GM12891 (cell line): ENCODE results near the gene KRTAP12-3.
"Not testable (repeated sequence)": the region's sequence is repeated elsewhere in the genome, so short reads cannot be mapped to it uniquely, and the experiment has no call there.

Experiments
- DNase-seq: peaks from one replicate; pipeline ENCODE4 v3.0.0; 2011; ENCODE audit warnings: low spot score; ENCODE audit not compliant: insufficient read length
- FAIRE-seq: peaks from 2 replicates; lab custom pipeline; 2011; peaks lifted over from hg19 to GRCh38; lab: Jason Lieb, UNC
- PAX5 ChIP-seq: IDR thresholded peaks from 2 replicates; pipeline ENCODE4 v1.6.1; 2011; ENCODE audit warnings: low read length, moderate library complexity, mild to moderate bottlenecking; ENCODE audit not compliant: insufficient read depth, severe bottlenecking
- POLR2A ChIP-seq: IDR thresholded peaks from 2 replicates; pipeline ENCODE4 v1.6.1; 2011; ENCODE audit warnings: low read depth, low read length, control low read depth
- POLR2AphosphoS5 ChIP-seq: IDR thresholded peaks from 2 replicates; pipeline ENCODE4 v1.6.1; 2011; ENCODE audit warnings: low read depth, low read length, control low read depth
- POU2F2 ChIP-seq: IDR thresholded peaks from 2 replicates; pipeline ENCODE4 v1.6.1; 2011; ENCODE audit warnings: low read depth, mild to moderate bottlenecking, control low read depth, low read length, moderate library complexity
- SPI1 ChIP-seq: IDR thresholded peaks from 2 replicates; pipeline ENCODE4 v1.6.1; 2011; ENCODE audit warnings: low read depth, low read length, control low read depth
- TAF1 ChIP-seq: IDR thresholded peaks from 2 replicates; pipeline ENCODE4 v1.6.1; 2011; ENCODE audit warnings: low read depth, low read length, control low read depth

Gene KRTAP12-3

DNA sequence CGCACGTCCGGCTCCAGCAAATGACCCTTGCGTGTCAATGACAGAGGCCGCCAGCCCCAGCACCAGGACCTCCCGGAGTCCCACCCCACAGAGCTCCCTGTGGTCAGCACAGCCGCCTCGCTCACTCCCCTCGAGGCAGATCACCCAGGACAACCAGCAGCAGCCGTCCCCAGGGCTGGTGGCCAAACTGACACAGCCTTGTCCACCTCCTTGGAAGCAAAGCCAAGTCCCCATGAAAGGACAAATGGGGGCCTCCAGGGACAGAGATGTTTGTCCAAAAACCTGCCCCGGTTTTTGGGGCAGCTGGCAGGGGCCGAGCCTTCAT is 18.4 kb upstream of the KRTAP12-3 start:
- FAIRE-seq (no peak), DNase-seq (no peak)
- TF ChIP-seq PAX5 (no peak), POLR2A (no peak), POLR2AphosphoS5 (no peak), SPI1 (no peak)

DNA sequence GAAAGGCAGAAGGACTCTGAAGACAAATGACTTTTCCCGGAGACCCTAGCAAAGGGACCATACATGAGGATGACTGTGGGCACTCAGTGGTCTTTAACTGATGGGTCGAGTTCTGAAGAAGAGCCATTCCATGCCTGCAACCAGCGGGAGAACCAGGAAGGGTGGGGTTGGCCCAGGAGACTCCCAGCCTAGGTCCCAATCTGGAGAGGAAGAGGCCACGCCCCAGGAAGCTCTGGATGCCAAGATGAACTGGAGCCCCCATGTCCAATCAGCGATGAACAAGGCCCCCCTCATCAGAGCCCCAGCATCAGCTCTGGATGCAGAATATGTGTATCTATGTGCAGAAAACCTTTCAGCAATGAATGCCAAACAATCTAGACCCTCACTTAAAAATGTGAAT is 17.0 kb upstream of the KRTAP12-3 start:
- no peak for FAIRE-seq
- DNase-seq: no peak
- TF ChIP-seq POU2F2 (no peak), SPI1 (no peak), TAF1 (no peak), POLR2A (no peak), POLR2AphosphoS5 (no peak), PAX5 (no peak)

DNA sequence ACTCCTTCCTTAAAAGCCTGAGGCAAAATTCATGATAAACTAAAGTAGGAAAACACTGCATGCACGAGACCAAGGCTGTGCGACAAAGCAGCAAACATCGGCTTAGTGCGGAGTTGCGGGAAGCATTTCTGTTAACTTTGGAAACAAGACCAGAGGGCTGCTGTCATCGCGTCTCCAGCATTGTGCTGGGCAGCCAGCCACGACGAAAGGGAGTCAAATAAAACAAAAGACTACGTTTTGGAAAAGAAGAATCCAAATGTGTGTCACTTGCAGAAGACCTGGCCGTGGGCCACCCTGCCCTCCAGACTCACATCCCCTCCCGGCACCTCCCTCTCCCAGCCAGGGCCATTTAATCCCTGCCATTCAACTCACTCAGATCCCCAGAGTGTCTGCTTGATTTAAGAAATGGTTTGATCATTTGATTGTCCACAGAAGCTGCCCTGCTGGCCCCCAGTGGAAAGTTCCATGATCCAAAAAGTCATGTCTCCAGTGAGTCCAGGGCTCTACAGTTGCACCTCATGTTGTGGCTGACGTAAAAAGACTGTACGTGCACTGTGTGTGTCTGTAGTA is 13.9 kb upstream of the KRTAP12-3 start:
- FAIRE-seq (no peak), DNase-seq (no peak)
- TF ChIP-seq PAX5 (no peak), POU2F2 (no peak), SPI1 (no peak), POLR2A (no peak), TAF1 (no peak), POLR2AphosphoS5 (no peak)

- FAIRE-seq (no peak), DNase-seq (no peak)
- TF ChIP-seq PAX5 (no peak), POLR2A (no peak), TAF1 (no peak), POU2F2 (no peak), POLR2AphosphoS5 (no peak), SPI1 (no peak)
These were observed 12.9 kb upstream of the KRTAP12-3 start for GRCh38 chr21:44644878-44645277.

GRCh38 chr21:44646366-44647221 is 11.1 kb upstream of the KRTAP12-3 start, which contains the start of gene KRTAP10-11:
Gene KRTAP10-11 (plus strand): TSS chr21:44646414. CDS start chr21:44646459, 45 bp downstream.
- DNase-seq, FAIRE-seq: not testable (repeated sequence)

DNA sequence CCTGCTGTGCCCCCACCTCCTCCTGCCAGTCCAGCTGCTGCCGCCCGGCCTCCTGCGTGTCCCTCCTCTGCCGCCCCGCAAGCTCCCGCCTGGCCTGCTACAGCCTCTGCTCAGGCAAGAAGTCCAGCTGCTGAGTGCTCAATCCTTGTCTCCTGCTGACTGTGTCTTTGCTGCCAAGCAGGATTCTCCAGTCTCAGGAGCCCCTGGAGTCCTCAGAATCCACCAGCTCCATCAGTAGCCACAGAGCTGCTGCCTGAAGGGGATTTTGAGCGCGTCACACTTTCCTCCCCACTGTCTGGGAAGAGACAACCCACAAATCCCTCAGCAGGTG is 10.5 kb upstream of the KRTAP12-3 start:
- FAIRE-seq (no peak), DNase-seq (no peak)
- TF ChIP-seq SPI1 (no peak), POU2F2 (no peak), TAF1 (no peak), PAX5 (no peak), POLR2A (no peak), POLR2AphosphoS5 (no peak)

GRCh38 chr21:44648557-44649311 is 9.0 kb upstream of the KRTAP12-3 start:
- TF ChIP-seq POU2F2: no peak
- no peak for TF ChIP-seq POLR2A
- no peak for TF ChIP-seq TAF1
- no peak for TF ChIP-seq SPI1
- TF ChIP-seq PAX5: no peak
- TF ChIP-seq POLR2AphosphoS5: no peak
- DNase-seq (no peak), FAIRE-seq (no peak)

GRCh38 chr21:44649521-44650100 is 8.1 kb upstream of the KRTAP12-3 start:
- TF ChIP-seq SPI1 (no peak), POLR2A (no peak), TAF1 (no peak), POU2F2 (no peak), POLR2AphosphoS5 (no peak), PAX5 (no peak)
- no peak for FAIRE-seq
- no peak for DNase-seq

- FAIRE-seq (no peak), DNase-seq (no peak)
- TF ChIP-seq PAX5 (no peak), SPI1 (no peak), POLR2A (no peak), TAF1 (no peak), POU2F2 (no peak), POLR2AphosphoS5 (no peak)
These were observed 7.3 kb upstream of the KRTAP12-3 start for GRCh38 chr21:44650265-44650972.
